Smooth muscle cell (in vitro differentiated cells): ENCODE data around the gene FOXN1. TPM values are rescaled to one million over a fixed set of nuclear protein-coding genes. Genes with fewer than 3 reads are reported as not detected.

Source experiments
- DNase-seq: peaks from one replicate; lab custom pipeline; 2025; ENCODE audit not compliant: unreplicated experiment; lab: John Stamatoyannopoulos, UW
- H2AFZ ChIP-seq: fragments of 200-600 bp; sonication (generic); 2 replicates; pipeline ENCODE4 v1.6.0; 2016; ENCODE audit warnings: antibody characterized with exemption, low read depth, mild to moderate bottlenecking
- H3F3A ChIP-seq: fragments of 200-600 bp; sonication (generic); 2 replicates; pipeline ENCODE4 v1.6.0; 2017; ENCODE audit warnings: antibody characterized with exemption, low read depth
- H3K27ac ChIP-seq: fragments of 200-600 bp; sonication (generic); 2 replicates; pipeline ENCODE4 v1.5.1; 2016; ENCODE audit warnings: low read depth, mild to moderate bottlenecking
- H3K27me3 ChIP-seq: fragments of 200-600 bp; sonication (generic); 2 replicates; pipeline ENCODE4 v1.6.1; 2016; ENCODE audit warnings: low read depth, mild to moderate bottlenecking
- H3K36me3 ChIP-seq: fragments of 200-600 bp; sonication (generic); 2 replicates; pipeline ENCODE4 v1.5.1; 2016; ENCODE audit warnings: low read depth
- H3K4me1 ChIP-seq: fragments of 200-600 bp; sonication (generic); 2 replicates; pipeline ENCODE4 v1.5.1; 2016; ENCODE audit warnings: low read depth
- H3K4me2 ChIP-seq: fragments of 200-600 bp; sonication (generic); 2 replicates; pipeline ENCODE4 v1.6.0; 2016; ENCODE audit warnings: mild to moderate bottlenecking
- H3K4me3 ChIP-seq: fragments of 200-600 bp; sonication (generic); 2 replicates; pipeline ENCODE4 v1.5.1; 2016; ENCODE audit warnings: mild to moderate bottlenecking
- H3K79me2 ChIP-seq: fragments of 200-600 bp; sonication (generic); 2 replicates; pipeline ENCODE4 v1.6.0; 2016; ENCODE audit warnings: low read depth, mild to moderate bottlenecking
- H3K9ac ChIP-seq: fragments of 200-600 bp; sonication (generic); 2 replicates; pipeline ENCODE4 v1.6.0; 2016; ENCODE audit warnings: low read depth
- H3K9me3 ChIP-seq: fragments of 200-600 bp; sonication (generic); replicated peaks from 2 replicates; pipeline ENCODE4 v1.5.1; 2016; ENCODE audit warnings: low read depth
- H4K20me1 ChIP-seq: fragments of 200-600 bp; sonication (generic); 2 replicates; pipeline ENCODE4 v1.6.0; 2016; ENCODE audit warnings: low read depth
- CTCF ChIP-seq: fragments of 200-600 bp; sonication (generic); IDR thresholded peaks from 2 replicates; pipeline ENCODE4 v1.5.1; 2017; ENCODE audit warnings: borderline replicate concordance, mild to moderate bottlenecking, antibody characterized with exemption; ENCODE audit not compliant: insufficient read depth, poor library complexity, severe bottlenecking
- whole genome bisulfite sequencing: methylation state at CpG from one replicate; pipeline ENCODE4 v1.1.7; 2016; ENCODE audit warnings: low lambda C conversion rate; 5-methylcytosine and 5-hydroxymethylcytosine counted together
- polyA plus RNA-seq: library from polyadenylated mRNA; unstranded; fragments of >200 nt; fragmentation: Nextera tagmentation; extraction: Ambion mirVana; gene quantifications from 2 replicates; pipeline ENCODE4 v1.2.1, GENCODE V29; 2016
- total RNA-seq: library from RNA; depleted of rRNA; stranded (reverse); fragments of >200 nt; gene quantifications from 2 replicates; pipeline ENCODE4 v1.2.3, GENCODE V29; 2014

FOXN1 gene
- total and polyA plus RNA-seq, 2 experiments from 2014 or later: 0.36 TPM; not detected in 1

- no peak overlapping the region for H3K4me3 ChIP-seq
- H3K4me2 ChIP-seq: no peak overlapping the region
- no peak overlapping the region for H3K27ac ChIP-seq
- H3K27me3 ChIP-seq: peaks cover 7% of the 10 kb centered on the region
- no peak overlapping the region for H3K9ac ChIP-seq
- H3F3A ChIP-seq: no peaks in the 10 kb centered on the region
- no peaks in the 10 kb centered on the region for H4K20me1 ChIP-seq
- H2AFZ ChIP-seq: no peak overlapping the region
- no peaks in the 10 kb centered on the region for H3K36me3 ChIP-seq
- TF ChIP-seq CTCF: no peak
- 100% methylated on average over 1 of the region's 1 CpG for WGBS
- H3K79me2 ChIP-seq: no peaks in the 10 kb centered on the region
- no peak for DNase-seq
- H3K4me1 ChIP-seq: no peaks in the 10 kb centered on the region
- no peaks in the 10 kb centered on the region for H3K9me3 ChIP-seq
Observed at GRCh38 chr17:28515518-28515917, 9.4 kb downstream of the FOXN1 start.

GRCh38 chr17:28518132-28518531 lies 12.0 kb downstream of the FOXN1 start:
- H3K9me3 ChIP-seq: no peaks in the 10 kb centered on the region
- H3K27me3 ChIP-seq: peaks cover 3% of the 10 kb centered on the region
- no peaks in the 10 kb centered on the region for H3K79me2 ChIP-seq
- H3K4me3 ChIP-seq: no peak overlapping the region
- 84% methylated on average over 6 of the region's 6 CpGs for WGBS
- no peaks in the 10 kb centered on the region for H3K4me1 ChIP-seq
- H3K4me2 ChIP-seq: no peak overlapping the region
- DNase-seq: no peak
- H3K9ac ChIP-seq: no peak overlapping the region
- H3F3A ChIP-seq: no peaks in the 10 kb centered on the region
- no peaks in the 10 kb centered on the region for H3K36me3 ChIP-seq
- no peak overlapping the region for H2AFZ ChIP-seq
- H4K20me1 ChIP-seq: no peaks in the 10 kb centered on the region
- no peak for TF ChIP-seq CTCF
- no peak overlapping the region for H3K27ac ChIP-seq

DNA sequence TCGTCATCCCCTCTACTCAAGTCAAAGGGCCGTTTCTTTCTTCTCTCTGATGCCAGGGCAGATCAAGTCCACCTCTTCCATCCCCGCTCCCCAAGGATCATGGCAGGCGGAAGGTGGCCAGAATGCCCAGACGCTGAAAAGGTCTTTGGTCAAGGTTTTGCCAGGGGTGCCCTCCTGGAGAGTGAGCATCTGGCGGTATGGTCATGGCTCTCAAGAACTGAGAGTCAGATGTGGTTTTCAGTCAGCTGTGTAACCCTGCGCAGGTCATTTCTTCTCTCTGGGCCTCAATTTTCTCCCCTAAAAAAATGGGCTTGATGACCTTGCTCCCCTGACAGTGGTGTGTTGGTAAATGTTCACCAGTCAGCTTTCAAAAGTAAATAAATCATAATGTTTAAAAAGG lies 12.4 kb downstream of the FOXN1 start:
- no peak for TF ChIP-seq CTCF
- Histone ChIP-seq H3K36me3 (no peaks in the 10 kb centered on the region), H3K9ac (no peak overlapping the region), H3K27me3 (peaks cover under 1% of the 10 kb centered on the region), H3K4me3 (no peak overlapping the region), H2AFZ (no peak overlapping the region), H3F3A (no peaks in the 10 kb centered on the region), H3K4me1 (no peaks in the 10 kb centered on the region), H3K9me3 (no peaks in the 10 kb centered on the region), H4K20me1 (no peaks in the 10 kb centered on the region), H3K4me2 (no peak overlapping the region), H3K79me2 (no peaks in the 10 kb centered on the region), H3K27ac (no peak overlapping the region)
- DNase-seq: no peak
- WGBS: 86% methylated on average over 7 of the region's 7 CpGs

DNA sequence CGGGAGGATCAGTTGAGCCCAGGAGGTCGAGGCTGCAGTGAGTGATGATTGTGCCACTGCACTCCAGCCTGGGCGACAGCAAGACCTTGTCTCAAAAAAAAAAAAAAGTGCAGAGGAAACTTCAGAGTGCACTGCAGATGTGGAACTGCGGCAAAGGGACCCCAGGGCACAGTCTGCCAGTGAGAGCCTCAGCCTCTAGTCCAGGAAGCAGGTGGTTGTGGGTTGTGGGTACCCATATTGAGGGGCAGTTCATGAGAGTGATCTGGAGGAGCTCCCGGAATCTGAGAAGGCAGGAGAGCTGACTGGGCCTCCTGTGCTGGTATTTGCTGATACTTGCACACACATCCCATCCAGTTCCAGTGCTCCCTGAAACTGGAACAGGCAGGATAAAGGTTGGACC lies 13.1 kb downstream of the FOXN1 start:
- Histone ChIP-seq H3K4me3 (no peak overlapping the region), H3K4me1 (no peaks in the 10 kb centered on the region), H3F3A (no peaks in the 10 kb centered on the region), H3K79me2 (no peaks in the 10 kb centered on the region), H3K9me3 (no peaks in the 10 kb centered on the region), H3K27ac (no peak overlapping the region), H2AFZ (no peak overlapping the region), H3K9ac (no peak overlapping the region), H3K36me3 (no peaks in the 10 kb centered on the region), H3K4me2 (no peak overlapping the region), H4K20me1 (no peaks in the 10 kb centered on the region), H3K27me3 (no peaks in the 10 kb centered on the region)
- WGBS: 80% methylated on average over 5 of the region's 5 CpGs
- TF ChIP-seq CTCF: no peak
- no peak for DNase-seq
